ENCODE measurements around the gene SMAD9.

The SMAD9 gene

DNA sequence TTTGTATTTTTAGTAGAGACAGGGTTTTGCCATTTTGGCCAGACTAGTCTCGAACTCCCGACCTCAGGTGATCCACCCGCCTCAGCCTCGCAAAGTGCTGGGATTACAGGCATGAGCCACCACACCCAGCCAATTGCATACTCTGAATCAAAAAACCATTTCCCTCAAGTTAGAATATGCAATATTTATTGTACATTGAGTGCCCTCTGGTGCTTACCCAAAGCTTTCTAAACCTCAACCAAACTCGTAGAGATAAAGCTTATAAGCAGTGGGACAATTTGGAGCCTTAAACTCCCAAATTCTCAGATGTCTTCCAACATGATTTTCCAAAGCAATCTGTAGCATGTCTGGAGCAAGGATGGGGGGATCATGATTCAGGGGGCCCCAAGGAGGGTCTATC is 78.6 kb downstream of the SMAD9 start:
- Histone ChIP-seq H3K27ac (ENCODE audit: low read depth, low read length) (no peak overlapping the region), H2AFZ (ENCODE audit: low read depth, low read length, severe bottlenecking) (no peak overlapping the region), H4K20me1 (ENCODE audit: low read depth, low read length) (no peaks in the 10 kb centered on the region), H3K4me2 (ENCODE audit: low read depth, low read length, poor library complexity, severe bottlenecking) (no peak overlapping the region), H3K9me3 (ENCODE audit: insufficient read depth, low read length) (no peaks in the 10 kb centered on the region), H3K27me3 (ENCODE audit: low read length) (no peaks in the 10 kb centered on the region), H3K79me2 (ENCODE audit: insufficient read depth, low read length) (no peaks in the 10 kb centered on the region), H3K4me3 (ENCODE audit: insufficient read depth, low read length, poor library complexity, severe bottlenecking) (no peak overlapping the region), H3K36me3 (ENCODE audit: low read length) (no peaks in the 10 kb centered on the region), H3K9ac (ENCODE audit: low read length) (no peak overlapping the region), H3K9me2 (replicated peaks; ENCODE audit: insufficient read depth, low read length) (no peaks in the 10 kb centered on the region), H3F3A (ENCODE audit: insufficient read depth) (no peaks in the 10 kb centered on the region)
- TF ChIP-seq, protein P1, sequence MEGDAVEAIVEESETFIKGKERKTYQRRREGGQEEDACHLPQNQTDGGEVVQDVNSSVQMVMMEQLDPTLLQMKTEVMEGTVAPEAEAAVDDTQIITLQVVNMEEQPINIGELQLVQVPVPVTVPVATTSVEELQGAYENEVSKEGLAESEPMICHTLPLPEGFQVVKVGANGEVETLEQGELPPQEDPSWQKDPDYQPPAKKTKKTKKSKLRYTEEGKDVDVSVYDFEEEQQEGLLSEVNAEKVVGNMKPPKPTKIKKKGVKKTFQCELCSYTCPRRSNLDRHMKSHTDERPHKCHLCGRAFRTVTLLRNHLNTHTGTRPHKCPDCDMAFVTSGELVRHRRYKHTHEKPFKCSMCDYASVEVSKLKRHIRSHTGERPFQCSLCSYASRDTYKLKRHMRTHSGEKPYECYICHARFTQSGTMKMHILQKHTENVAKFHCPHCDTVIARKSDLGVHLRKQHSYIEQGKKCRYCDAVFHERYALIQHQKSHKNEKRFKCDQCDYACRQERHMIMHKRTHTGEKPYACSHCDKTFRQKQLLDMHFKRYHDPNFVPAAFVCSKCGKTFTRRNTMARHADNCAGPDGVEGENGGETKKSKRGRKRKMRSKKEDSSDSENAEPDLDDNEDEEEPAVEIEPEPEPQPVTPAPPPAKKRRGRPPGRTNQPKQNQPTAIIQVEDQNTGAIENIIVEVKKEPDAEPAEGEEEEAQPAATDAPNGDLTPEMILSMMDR (IDR thresholded peaks at IDR 0.05; ENCODE audit: insufficient read depth, low read length, poor library complexity, severe bottlenecking) = no peak
- TF ChIP-seq EZH2phosphoT487 (conservative IDR thresholded peaks at IDR 0.05; ENCODE audit: low read length) = no peak

DNA sequence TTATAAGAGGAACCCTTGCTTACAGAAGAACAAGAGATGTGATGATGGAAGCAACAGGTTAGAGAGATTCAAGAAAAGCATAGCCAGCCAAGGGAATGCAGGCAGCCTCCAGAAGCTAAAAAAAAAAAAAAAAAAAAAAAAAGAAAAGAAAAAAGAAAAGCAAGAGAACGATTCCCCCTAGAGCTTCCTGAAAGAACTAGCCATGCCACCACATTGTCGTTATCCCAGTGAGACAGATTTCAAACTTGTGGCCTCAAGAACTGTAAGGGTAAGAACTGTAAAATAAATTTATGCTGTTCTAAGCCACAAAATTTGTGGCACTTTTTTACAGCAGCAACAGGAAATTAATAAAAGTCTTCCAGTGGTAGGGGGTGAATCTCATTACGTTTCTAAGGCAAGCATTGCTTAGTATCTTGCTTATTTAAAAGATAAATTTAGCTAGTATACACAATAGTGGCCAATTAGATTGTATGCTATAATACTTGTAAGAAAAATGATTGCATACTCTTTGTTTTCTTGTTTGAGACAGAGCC is 79.3 kb downstream of the SMAD9 start:
- no peaks in the 10 kb centered on the region for H3F3A ChIP-seq (ENCODE audit: insufficient read depth)
- H3K4me2 ChIP-seq (ENCODE audit: low read depth, low read length, poor library complexity, severe bottlenecking) = no peak overlapping the region
- no peak overlapping the region for H3K4me3 ChIP-seq (ENCODE audit: insufficient read depth, low read length, poor library complexity, severe bottlenecking)

DNA sequence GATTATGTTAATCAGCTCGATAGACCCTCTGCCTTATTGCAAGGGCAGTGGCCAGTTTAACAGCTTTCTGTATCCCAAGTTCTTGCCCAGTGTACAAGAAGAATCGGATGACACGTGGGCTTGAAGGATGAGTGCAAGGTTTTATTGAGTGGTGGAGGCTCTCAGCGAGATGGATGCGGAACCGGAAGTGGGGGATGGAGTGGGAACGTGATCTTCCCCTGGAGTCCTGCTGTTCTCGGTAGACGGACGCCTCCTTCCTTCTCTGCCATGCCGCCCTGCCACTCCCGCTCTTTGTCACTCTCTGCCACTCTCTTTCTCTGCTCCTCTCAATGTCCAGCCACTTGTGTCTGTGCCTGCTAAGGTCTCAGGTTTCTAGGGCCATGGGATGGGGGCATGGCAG is 80.1 kb downstream of the SMAD9 start:
- TF ChIP-seq, protein P1 (IDR thresholded peaks at IDR 0.05; ENCODE audit: insufficient read depth, low read length, poor library complexity, severe bottlenecking) = no peak
- TF ChIP-seq EZH2phosphoT487 (conservative IDR thresholded peaks at IDR 0.05; ENCODE audit: low read length) = no peak
- H3F3A ChIP-seq (ENCODE audit: insufficient read depth) = no peaks in the 10 kb centered on the region
- no peak overlapping the region for H3K27ac ChIP-seq (ENCODE audit: low read depth, low read length)
- H3K4me3 ChIP-seq (ENCODE audit: insufficient read depth, low read length, poor library complexity, severe bottlenecking) = no peak overlapping the region
- H3K27me3 ChIP-seq (ENCODE audit: low read length) = no peaks in the 10 kb centered on the region
- H2AFZ ChIP-seq (ENCODE audit: low read depth, low read length, severe bottlenecking) = no peak overlapping the region
- H3K9me2 ChIP-seq (replicated peaks; ENCODE audit: insufficient read depth, low read length) = no peaks in the 10 kb centered on the region
- H3K9me3 ChIP-seq (ENCODE audit: insufficient read depth, low read length) = no peaks in the 10 kb centered on the region
- H3K9ac ChIP-seq (ENCODE audit: low read length) = no peak overlapping the region
- no peak overlapping the region for H3K4me2 ChIP-seq (ENCODE audit: low read depth, low read length, poor library complexity, severe bottlenecking)
- H3K79me2 ChIP-seq (ENCODE audit: insufficient read depth, low read length) = no peaks in the 10 kb centered on the region
- no peaks in the 10 kb centered on the region for H3K36me3 ChIP-seq (ENCODE audit: low read length)
- no peaks in the 10 kb centered on the region for H4K20me1 ChIP-seq (ENCODE audit: low read depth, low read length)

More for the DNA sequence above, 79.3 kb downstream of the SMAD9 start:
- Histone ChIP-seq H3K9ac (ENCODE audit: low read length) (no peak overlapping the region), H3K79me2 (ENCODE audit: insufficient read depth, low read length) (no peaks in the 10 kb centered on the region), H3K9me3 (ENCODE audit: insufficient read depth, low read length) (no peaks in the 10 kb centered on the region), H2AFZ (ENCODE audit: low read depth, low read length, severe bottlenecking) (no peak overlapping the region), H4K20me1 (ENCODE audit: low read depth, low read length) (no peaks in the 10 kb centered on the region), H3K27me3 (ENCODE audit: low read length) (no peaks in the 10 kb centered on the region), H3K36me3 (ENCODE audit: low read length) (no peaks in the 10 kb centered on the region), H3K9me2 (replicated peaks; ENCODE audit: insufficient read depth, low read length) (no peaks in the 10 kb centered on the region), H3K27ac (ENCODE audit: low read depth, low read length) (no peak overlapping the region)
- TF ChIP-seq, protein P1 (IDR thresholded peaks at IDR 0.05; ENCODE audit: insufficient read depth, low read length, poor library complexity, severe bottlenecking) = no peak

Measured in SU-DHL-6 (cell line).